Cardiac fibroblast (primary cell): ENCODE measurements around the gene PAX8.

ENCODE experiments used
- DNase-seq, 2 donors: peaks; one replicate each; pipeline versions ENCODE4 v3.0.0 to v3.0.0-alpha.2; 2010; ENCODE audit warnings: low read depth in 2 of 2
- H3K4me3 ChIP-seq, 2 donors: replicated peaks in 1 of 2; 1 replicate in 1 of 2; 2 replicates in 1 of 2; pipeline ENCODE4 v1.5.1; 2011; ENCODE audit warnings: low read depth in 2 of 2, low read length in 2 of 2, mild to moderate bottlenecking in 2 of 2, moderate library complexity in 1 of 2
- TF ChIP-seq, protein P1 (sequence below): IDR thresholded peaks from one replicate; pipeline ENCODE4 v1.5.1; 2011; ENCODE audit warnings: low read depth, mild to moderate bottlenecking, low read length, inconsistent platforms

PAX8 gene

DNA sequence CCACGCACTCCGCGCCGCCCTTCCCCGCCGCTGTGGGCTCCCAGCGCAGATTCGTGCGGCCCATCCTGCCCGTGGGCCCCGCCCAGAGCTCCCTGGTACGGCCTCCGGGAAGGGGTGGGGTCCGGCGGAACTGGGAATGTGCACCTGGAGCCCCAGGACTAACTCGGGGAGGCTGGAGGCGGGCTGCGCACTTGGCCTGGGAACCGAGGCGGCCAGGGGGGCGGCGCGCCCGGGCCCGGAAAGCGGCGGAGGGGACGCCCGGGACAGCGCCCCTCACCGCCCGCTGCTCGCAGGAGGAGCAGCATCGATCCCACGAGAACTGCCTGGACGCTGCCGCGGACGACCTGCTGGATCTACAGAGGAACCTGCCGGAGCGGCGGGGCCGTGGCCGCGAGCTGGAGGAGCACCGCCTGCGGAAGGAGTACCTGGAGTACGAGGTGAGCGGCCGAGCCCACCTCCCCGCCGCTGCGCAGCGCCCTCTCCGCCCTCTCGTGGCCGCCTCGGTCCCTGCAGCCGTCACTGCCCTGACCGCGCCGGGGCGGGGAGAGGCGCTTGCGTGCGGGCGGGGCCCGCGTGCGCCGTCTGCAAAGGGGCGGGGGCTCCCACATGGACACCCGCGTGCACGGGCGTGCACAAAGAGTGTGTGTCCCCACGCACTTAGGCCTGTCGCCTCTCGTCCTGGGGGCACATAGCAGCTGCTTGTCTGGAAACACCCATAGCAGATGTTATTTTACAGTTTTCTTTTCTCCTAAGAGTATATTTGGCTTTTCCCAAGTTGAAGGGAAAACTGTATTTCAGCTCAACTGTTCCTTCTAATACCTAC lies 79.7 kb downstream of the PAX8 start:
- DNase-seq, result peak; percentile 63 to 76
- H3K4me3 ChIP-seq, result peak overlapping the region; percentile 64 to 72
- TF ChIP-seq, protein P1, sequence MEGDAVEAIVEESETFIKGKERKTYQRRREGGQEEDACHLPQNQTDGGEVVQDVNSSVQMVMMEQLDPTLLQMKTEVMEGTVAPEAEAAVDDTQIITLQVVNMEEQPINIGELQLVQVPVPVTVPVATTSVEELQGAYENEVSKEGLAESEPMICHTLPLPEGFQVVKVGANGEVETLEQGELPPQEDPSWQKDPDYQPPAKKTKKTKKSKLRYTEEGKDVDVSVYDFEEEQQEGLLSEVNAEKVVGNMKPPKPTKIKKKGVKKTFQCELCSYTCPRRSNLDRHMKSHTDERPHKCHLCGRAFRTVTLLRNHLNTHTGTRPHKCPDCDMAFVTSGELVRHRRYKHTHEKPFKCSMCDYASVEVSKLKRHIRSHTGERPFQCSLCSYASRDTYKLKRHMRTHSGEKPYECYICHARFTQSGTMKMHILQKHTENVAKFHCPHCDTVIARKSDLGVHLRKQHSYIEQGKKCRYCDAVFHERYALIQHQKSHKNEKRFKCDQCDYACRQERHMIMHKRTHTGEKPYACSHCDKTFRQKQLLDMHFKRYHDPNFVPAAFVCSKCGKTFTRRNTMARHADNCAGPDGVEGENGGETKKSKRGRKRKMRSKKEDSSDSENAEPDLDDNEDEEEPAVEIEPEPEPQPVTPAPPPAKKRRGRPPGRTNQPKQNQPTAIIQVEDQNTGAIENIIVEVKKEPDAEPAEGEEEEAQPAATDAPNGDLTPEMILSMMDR, result peak; percentile 59

GRCh38 chr2:113198048-113198789 lies 80.5 kb downstream of the PAX8 start:
- peak overlapping the region; percentile 64 to 72 for H3K4me3 ChIP-seq
- TF ChIP-seq, protein P1, result no peak
- no peak for DNase-seq

GRCh38 chr2:113197347-113198047 lies 81.2 kb downstream of the PAX8 start:
- no peak for DNase-seq
- H3K4me3 ChIP-seq, result no peak overlapping the region
- TF ChIP-seq, protein P1, result no peak

GRCh38 chr2:113196839-113197238 lies 81.9 kb downstream of the PAX8 start:
- no peak overlapping the region for H3K4me3 ChIP-seq
- TF ChIP-seq, protein P1, result no peak
- no peak for DNase-seq

DNA sequence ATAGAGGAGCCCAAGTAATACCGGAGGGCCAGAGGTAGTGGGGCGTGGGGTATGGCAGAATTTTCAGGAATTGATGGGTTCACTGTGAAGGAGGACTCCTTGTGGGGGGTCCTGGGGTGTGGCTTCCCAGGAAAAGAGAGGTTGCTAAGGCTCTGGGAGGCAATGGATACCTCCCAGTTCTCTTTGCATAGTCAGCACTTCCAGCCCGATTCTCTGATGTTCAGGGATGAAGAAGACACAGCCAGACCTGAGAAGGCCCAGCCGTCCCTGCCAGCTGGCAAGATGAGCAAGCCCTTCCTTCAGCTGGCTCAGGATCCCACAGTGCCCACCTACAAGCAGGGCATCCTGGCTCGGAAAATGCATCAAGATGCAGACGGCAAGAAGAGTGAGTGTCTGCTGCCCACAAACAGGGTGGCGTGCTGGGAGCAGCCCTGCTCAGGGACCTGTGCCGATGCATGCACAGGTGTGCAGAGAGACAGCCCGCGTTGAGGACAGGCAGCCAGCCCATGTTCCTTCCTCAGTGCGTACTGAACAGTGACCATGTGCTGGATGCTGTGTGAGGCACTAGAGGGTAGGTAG lies 82.7 kb downstream of the PAX8 start:
- H3K4me3 ChIP-seq, result no peak overlapping the region
- no peak for DNase-seq
- TF ChIP-seq, protein P1, result no peak

DNA sequence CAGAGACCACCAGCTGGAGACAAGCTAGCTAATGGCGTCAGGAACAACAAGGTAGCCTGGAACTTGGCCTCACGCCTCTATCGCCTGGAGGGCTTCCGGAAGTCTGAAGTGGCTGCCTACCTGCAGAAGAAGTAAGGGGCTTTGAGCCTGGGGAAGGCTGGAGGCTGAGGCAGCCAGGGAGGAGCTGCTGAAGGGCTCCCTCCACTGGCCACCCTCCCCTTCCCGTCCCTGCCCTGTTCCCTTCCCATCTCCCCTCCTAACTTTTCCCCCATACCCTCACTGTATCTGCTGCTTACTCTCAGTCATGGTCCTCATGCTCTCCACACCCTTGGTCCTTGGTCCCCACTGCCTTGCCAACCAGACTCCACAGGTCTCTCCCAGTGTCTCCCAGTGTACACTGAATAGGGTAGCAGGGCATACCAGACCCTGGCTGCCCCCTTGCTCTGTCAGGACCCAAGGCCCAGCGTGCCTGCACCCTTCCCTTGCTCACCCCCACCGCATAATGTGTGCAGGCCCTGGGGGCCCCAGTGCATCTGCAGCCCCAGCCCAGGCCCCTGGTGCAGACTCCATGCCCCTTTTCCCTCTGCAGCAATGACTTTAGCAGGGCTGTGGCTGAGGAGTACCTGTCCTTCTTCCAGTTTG lies 86.1 kb downstream of the PAX8 start:
- TF ChIP-seq, protein P1, result no peak
- DNase-seq, result no peak
- H3K4me3 ChIP-seq, result no peak overlapping the region
